NCI-H2107 treated with DMSO at 0.1 percent for 48 hours (cell line): Measurements from ENCODE around the gene CLIP1.

ENCODE experiments used
- DNase-seq: peaks from one replicate; lab custom pipeline; 2025; ENCODE audit not compliant: unreplicated experiment; lab: John Stamatoyannopoulos, UW

Gene CLIP1

DNA sequence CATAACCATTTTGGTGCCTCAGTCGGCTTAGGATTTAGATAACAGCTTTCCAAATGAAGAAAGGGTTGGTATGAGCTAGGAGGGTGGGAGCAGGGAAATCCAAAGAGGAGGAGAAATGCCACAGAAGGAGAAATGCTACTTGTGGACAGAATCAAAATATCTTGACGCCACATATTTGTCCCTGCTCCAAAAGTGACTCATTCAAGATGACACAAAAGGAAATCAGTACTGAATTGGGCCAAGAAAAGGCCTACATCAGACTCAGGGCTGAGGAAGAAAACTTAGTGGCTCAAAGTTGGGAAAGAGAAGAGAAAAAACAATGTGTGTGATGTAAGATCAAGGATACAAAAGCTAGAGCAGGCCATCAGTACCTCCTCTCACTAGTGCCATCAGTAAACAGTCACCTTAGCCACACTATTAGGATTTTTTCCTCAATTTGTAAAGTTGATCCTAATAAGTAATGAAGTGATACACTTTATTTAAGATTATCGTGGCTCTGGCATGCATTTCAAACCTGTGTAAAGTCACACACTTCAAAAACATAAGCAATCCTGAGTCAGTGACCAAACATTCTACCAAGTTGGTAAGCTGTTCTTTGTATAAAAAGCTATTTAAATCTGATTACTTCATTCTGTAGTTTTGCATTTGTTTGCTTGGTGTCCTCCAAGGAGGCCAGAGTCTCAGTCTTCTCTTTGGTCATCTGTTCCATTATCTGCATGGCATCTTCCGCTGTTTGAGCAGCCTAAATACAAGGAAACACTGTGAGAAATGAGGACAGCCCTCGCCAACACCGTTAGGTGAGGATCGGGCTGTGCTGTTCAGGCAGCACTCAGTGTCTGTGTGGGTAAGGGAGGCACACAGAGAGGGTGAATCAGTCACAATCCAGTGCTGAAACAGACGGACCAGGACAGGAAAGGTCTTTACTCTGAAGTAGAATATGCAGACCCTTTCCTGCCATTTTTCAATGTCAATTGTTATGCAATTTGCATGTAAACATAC, 103.6 kb downstream of the CLIP1 start:
- no peak for DNase-seq

DNA sequence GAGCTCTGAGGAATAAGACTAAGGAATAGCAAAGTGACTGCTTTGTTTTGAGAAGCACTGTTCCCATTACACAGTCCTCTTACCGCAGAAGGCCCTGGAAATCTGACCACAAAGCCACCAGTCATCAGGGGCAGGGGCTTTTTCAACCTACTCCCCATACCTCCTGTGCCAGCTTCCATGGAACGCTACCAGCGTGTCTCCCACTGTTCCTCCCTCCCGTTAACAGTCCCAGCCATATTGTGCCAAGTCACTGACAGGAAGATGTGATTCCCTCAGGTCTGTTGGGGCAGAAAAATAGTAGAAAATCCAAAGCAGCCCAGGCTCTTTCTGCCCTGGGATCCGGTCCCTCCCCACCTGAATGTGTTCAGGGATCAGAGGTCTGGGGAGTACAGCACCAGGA, 109.5 kb downstream of the CLIP1 start:
- peak; percentile 39 for DNase-seq

DNA sequence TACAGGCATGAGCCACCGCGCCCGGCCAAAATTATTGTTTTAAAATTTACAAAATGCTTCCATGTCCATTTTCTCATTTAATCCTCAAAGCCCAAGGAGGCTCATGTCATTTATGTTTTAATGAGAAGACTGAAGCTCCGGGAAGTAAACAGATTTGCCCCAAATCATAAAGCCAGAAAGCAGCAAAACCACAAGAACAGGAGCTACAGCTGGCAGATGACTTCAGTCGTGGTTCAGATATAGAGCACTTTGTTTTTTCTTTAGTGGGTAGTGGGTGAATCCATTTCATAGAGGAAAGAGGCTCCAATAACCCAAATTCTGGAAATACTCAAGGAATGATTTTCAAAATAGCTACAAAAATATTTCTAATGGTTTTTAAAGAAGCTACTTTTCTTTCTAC, 110.8 kb downstream of the CLIP1 start:
- DNase-seq = no peak

DNA sequence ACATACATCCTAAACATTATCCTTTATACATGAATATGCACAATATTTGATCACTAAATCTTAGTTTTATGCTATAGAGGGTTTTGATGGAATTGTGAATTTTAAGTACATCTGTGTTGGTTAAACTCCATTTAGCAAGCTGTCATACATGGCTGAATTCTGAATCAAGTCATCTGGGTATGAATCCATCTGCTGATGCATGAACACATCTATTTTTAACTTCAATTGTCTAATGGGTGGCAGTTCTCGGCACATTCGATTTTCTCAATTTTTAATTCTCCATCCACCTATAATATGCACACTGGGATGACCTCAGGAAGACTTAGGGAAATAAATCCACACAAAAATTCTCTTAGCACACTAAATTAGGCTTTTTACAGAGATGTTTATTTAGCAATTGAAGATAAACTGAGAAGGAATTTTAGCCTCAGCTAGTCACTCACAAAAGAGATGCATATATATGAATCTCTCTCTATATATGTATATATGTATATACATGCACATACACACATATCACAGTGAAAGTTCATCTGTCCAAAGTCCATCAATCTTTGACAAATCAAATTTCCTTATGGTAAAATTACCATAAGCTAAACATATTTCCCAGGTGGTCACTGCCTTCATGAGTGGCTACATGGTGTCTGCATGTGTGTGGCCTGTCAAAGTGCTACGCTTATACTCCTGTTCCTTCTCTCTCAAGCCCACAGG, 111.7 kb downstream of the CLIP1 start:
- no peak for DNase-seq

DNA sequence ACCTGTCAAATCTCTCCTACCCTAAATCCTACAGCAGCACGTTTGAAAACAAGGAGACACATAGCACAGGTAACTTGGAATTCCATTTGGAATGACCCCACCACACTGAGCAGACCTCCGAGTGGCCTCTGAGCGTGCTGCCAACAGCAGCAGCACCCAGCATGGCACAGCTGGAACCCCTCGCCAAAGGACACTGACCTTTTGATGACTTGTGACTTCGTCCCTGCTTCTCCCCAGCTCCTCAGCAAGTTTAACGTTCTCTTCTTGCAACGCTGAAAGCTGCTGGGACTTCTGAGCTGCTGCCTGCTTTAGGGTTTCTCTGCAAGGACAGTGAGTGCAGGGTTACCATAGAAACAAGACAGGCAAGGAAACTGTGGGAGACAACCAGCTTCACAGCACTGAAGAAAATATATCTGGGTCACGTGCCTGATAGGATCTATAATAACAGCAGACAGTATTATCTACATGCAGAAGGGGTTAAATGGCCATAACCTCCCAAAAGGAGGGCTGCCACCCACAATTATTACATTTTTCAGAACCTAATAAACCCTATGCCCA, 112.8 kb downstream of the CLIP1 start:
- no peak for DNase-seq

DNA sequence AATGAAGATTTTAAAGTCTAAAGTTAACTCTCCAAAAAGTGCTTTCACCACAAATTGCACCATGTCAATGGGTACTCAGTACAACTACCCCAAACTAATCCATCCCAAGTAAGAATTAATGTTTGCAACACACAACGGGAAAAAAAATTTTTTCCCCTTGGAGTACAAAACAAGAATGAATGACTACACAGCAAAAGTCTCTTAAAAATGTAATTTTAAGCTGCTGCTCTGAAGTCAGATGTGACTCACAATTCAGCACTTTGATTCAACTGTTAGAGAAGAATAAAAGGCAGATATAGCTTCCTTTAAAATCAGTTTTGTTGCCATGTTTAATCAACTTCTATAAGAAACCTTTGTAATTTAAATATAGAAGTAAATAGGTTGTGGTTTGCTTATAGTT, 113.7 kb downstream of the CLIP1 start:
- no peak for DNase-seq

- no peak for DNase-seq
Measured at GRCh38 chr12:122306407-122306806, 116.1 kb downstream of the CLIP1 start.

DNA sequence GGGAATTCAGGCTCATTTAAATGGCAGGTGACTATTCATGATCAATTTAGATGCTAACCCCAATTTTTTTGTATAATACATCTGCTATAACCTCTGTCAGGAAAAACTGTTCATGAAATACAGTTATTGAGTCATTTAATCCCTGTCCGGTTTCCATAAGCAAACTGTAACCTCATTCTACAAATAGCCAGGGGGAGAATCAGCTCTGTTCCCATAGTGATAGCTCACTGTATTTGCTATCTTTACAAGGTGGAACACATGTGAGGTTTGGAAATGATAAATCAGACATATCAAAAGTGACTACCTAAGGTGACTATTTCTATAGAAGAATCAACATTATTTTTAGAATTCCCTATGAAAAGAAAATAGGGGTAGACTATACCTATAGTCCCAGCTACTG, 117.5 kb downstream of the CLIP1 start:
- no peak for DNase-seq

GRCh38 chr12:122303068-122303467, 119.4 kb downstream of the CLIP1 start:
- no peak for DNase-seq

DNA sequence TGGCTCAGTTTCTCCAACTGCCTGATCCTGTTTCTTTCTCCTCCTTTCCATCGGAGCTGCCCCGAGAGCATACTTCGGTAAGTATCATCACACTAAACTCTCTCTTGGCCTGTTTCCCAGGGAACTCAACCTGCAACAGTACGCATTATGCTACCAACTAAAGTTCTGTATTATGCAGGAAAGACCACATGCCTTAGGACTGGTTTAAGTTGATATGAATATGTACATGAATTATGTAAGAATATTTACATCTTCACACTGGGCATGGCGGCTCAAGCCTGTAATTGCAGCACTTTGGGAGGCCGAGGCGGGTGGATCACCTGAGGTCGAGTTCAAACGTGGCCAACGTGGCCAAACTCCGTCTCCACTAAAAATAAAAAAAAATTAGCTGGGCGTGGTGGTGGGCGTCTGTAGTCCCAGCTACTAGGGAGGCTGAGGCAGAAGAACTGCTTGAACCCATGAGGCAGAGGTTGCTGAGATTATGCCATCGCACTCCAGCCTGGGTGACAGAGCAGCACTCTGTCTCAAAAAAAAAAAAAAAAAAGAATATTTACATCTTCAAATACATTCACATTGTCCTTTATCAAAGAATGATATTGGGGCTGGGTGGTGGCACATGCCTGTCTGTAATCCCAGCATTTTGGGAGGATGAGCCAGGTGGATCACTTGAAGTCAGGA, 124.3 kb downstream of the CLIP1 start:
- no peak for DNase-seq

DNA sequence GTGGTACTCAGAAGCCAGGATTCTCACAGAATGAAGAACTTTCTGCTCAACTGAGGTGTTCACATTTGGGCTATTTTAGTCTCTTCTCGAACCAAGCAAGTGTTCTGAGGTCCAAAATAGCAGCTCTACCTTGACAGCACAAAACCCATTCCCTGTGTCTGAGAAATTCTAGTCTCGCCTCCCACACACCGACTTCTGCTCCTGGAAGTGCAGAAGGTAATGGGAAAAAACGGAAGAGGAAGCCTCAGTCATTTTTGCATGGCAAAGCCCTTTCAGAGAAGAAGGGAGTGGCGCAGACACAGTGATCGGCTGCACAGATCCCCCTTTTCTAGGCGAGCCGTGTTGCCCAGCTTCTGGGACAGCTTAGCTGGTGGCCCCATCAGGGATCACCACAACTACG, 125.0 kb downstream of the CLIP1 start:
- no peak for DNase-seq

DNA sequence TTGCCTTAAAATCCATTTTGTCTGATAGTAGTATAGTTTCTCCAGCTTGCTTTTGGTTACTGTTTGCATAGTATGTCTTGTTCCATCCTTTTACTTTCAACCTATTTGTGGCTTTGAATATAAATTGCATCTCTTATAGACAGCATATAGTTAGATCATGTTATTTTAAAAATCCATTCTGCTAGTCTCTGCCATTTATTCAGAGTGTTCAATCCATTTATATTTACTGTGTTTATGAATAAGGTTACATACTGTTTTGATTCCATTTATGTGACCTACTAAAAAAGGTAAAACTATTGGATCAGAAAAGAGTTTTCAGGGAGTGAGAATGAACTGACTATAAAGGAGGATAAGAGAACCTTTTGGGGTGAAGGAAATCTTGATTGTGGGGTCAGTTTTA, 126.6 kb downstream of the CLIP1 start:
- DNase-seq = no peak

DNA sequence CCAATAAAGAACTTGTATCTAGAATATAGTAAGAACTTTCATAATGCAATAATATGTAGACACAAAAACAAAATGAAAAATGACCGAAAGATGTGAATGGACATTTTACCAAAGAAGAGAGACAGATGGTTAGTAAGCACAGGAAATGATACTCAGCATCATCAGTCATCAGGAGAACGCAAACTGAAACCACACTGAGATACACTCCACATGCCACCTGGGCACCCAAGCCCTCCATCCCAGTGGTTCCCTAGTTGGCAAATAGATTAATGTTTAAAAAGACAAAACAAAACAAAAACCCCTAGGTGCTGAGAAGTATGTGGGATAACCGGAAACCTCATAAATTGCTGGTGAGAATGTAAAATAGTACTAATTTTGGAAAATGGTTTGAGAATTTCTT, 129.4 kb downstream of the CLIP1 start:
- DNase-seq = no peak

GRCh38 chr12:122291431-122291830, 131.0 kb downstream of the CLIP1 start:
- DNase-seq = no peak

DNA sequence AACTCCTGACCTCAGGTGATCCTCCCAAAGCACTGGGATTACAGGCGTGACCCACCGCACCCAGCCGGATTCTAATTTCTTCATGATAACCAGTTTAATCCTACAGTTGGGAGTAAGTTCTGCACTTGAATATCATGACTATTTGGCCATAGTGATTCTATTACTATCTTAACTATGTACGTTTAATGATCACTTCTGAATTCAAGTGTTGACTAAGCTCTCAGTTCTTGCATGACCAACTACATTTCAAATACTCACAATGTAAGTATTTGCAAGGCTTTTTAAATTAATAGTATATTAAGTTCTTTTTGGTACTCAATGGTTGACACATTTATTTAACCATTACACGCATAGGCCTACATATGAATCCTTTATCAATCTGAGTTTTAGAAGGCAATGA, 138.8 kb downstream of the CLIP1 start:
- no peak for DNase-seq

GRCh38 chr12:122282061-122282460, 140.4 kb downstream of the CLIP1 start:
- no peak for DNase-seq

GRCh38 chr12:122276242-122276641, 146.2 kb downstream of the CLIP1 start:
- DNase-seq = no peak

DNA sequence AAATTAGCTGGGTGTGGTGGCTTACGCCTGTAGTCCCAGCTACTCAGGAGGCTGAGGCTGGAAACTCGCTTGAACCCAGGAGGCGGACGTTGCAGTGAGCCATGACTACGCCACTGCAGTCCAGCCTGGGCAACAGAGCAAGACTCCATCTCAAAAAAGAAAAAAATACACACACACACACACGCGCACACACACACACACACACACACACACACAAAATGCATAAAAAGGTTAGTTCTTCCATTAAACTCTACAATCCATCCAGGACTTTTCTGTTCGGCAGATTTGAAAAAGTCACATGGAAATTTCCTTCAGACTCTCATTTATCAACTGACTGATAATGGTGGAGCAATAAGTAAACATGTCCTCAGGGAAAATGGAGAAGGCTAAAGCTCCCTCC, 147.0 kb downstream of the CLIP1 start:
- no peak for DNase-seq

DNA sequence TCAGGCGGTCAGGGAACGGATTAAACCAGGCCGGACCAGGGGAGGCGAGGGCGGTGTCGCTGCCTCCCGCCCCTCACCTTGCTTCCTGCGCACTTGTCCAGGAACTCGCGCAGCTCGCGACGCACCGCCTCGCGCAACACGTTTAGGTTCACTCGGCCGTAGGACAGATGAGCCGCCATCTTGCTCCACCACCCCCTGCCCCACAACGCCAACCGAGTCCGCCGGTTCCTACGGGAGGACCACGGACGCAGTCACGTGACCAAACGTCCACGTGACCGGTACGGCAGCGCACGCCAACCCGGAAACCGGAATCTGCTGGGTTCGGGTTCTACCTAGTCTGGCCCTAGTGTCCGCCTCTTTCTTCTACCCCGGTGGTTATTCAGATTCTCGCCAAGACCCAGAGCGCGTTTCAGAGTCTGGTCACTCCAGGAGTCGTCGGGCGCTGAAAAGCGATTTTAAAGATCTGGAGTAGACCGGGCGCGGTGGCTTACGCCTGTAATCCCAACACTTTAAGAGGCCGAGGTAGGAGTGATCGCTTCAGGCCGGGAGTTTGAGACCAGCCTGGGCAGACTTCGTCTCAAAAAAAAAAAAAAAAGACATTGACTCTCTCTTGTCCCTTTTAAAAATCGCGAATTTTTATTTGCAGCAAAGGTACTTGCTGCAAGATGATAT, 156.1 kb downstream of the CLIP1 start, which contains the start of gene VPS33A:
VPS33A (minus strand) TSS at position 265 of the 672 bp plus-strand sequence; CDS start at position 179, 86 bp downstream.
- peak; percentile 93 for DNase-seq

DNA sequence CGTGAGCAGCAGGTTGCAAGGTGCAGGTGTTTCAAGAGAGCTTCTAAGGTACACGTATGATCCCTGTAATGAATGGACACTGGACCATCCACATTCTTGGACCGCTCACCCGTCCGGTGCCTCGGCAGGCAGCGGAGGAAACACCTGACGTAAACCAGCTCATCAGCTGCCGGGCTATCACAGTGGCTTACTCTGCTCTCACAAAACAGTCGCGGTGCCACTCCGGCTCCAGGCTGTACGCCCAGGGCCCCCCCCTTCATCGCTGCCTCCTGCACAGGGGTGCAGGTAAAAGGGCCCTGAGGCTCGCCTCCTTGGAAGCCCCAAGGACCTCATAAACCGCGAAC, 156.6 kb downstream of the CLIP1 start:
- no peak for DNase-seq

DNA sequence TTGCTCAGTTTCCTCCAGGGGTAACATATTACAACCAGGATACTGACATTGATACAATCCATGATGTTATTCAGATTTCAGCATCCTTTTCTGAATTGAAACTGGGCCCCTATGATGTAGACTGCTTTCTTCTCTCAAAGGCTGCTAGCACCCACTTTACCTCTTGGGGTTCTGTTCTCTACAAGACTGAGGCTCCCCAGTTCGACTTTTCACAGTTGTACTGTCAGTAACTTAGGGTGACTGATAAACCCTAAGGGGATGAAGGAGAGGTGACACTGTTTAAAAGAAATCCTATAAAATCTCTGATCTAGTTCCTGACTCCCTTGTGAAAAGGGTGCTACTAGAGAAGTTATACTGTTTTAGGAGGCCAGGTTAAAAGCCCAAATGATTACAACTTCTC, 157.0 kb downstream of the CLIP1 start:
- no peak for DNase-seq
